ENCODE data around the gene PHACTR1.

- TF ChIP-seq POLR2A (IDR thresholded peaks at IDR 0.05), result no peak
- TF ChIP-seq, protein P1, sequence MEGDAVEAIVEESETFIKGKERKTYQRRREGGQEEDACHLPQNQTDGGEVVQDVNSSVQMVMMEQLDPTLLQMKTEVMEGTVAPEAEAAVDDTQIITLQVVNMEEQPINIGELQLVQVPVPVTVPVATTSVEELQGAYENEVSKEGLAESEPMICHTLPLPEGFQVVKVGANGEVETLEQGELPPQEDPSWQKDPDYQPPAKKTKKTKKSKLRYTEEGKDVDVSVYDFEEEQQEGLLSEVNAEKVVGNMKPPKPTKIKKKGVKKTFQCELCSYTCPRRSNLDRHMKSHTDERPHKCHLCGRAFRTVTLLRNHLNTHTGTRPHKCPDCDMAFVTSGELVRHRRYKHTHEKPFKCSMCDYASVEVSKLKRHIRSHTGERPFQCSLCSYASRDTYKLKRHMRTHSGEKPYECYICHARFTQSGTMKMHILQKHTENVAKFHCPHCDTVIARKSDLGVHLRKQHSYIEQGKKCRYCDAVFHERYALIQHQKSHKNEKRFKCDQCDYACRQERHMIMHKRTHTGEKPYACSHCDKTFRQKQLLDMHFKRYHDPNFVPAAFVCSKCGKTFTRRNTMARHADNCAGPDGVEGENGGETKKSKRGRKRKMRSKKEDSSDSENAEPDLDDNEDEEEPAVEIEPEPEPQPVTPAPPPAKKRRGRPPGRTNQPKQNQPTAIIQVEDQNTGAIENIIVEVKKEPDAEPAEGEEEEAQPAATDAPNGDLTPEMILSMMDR (IDR thresholded peaks at IDR 0.05), result no peak
These were observed 382.4 kb downstream of the PHACTR1 start for GRCh38 chr6:13098793-13099570.

All from testis (tissue), 2 donors.